ENCODE measurements around the gene OSBP2.
A peak's percentile ranks its signal among the peaks of the same experiment; 100 is the strongest.
"Not testable (repeated sequence)": the region's sequence is repeated elsewhere in the genome, so short reads cannot be mapped to it uniquely, and the experiment has no call there.

The OSBP2 gene

DNA sequence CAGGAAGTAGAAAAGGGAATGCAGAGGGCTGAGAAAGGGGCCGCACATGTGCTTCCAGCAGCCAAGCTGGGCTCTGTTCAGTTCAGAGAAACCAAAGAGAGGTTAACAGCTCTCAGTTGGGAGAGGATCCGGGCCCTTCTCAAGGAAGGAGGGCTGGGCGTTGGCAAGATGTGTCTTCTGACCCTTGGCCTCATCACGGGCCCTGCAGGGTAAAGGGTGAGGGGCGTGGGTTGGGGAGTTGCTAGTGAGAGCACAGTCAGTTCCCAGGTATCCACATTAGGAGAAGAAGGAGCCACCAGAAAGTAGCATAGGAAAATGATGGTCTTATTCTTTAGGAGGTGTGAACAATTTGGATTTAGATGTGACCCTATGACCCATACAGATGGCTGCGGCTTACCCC is 73.0 kb downstream of the OSBP2 start:
- no peak for DNase-seq

DNA sequence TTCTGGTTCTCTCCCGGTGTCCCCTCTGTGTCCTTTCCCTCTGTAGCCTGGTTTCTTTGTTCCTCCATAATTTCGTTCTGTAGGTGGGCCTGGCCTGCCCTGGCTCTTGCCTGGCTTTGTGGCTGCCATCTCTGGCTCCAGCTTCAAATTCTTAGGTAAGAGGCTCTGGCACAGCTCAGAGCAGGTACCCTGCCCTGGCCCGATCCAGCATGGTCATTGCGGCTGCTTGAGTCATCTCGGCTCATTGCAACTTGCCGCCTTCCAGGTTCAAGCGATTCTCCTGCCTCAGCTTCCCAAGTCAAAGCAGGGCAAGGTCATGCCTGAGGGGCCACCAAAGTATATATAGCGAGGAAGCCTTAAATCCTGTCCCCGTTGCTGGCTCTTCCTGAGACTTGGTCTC is 76.0 kb downstream of the OSBP2 start:
- no peak for DNase-seq

DNA sequence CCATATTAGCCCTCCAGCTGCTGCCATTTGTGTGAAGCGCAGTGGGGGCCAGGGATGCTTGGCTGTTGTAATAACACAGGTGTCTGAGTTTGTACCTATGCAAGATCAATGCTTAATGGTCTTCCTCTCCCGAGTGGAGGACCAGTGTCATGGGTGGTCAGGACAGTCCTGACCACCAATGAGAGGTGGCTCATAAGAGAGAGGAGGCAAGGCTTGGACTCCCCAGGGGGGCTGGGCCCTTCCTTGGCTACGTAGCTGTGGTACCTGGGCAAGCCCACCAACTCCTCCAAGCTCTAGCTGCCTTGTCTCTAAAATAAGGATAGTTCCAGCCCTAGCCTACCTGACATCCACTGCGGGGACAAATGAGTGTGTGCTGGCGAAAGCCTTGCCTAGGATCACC is 79.2 kb downstream of the OSBP2 start:
- DNase-seq: no peak

DNA sequence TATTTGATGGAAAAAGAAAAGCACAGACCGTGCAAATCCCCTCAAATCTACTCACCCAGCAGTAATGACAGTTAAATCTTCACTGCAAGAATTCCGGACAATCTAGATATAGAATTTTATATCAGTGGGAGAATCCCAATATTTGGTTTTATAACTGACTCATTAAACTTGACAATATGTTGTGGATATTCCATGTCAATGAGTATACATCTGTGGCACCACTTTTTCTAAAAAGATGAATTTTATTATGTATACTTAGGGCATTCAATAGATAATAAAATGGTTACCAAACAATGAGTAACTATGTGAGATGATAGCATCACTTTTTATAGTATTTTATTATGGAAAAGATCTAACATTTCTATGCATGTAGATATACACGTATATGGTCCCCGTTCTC is 79.9 kb downstream of the OSBP2 start:
- no peak for DNase-seq

DNA sequence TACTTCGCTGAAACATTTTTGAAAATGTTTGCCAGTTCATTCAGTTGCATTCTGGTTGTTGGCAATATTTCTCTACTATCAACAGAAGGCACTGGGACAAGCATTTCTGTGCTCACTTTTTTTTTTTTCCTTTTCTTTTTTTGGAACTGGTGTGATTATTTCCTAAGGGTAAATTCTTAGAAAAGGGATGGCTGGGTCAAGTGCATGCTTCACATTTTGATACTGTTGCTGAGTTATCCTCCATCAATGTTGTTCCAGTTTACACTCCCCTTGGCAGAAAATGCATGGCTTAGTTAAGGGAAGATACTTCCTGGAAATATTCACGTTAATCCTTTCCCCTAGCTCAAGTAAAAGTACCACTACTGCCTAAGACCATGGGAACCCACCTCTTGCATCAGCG is 81.8 kb downstream of the OSBP2 start:
- no peak for DNase-seq

DNA sequence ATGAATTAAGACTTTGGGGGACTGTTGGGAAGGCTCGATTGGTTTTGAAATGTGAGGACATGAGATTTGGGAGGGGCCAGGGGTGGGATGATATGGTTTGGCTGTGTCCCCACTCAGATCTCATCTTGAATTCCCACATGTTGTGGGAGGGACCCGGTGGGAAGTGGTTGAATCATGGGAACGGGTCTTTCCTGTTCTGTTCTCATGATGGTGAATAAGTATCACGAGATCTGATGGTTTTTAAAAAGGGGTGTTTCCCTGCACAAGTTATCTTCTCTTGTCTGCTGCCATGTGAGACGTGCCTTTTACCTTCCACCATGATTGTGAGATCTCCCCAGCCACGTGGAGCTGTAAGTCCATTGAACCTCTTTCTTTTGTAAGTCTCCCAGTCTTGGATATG is 82.5 kb downstream of the OSBP2 start:
- not testable (repeated sequence) for DNase-seq

DNA sequence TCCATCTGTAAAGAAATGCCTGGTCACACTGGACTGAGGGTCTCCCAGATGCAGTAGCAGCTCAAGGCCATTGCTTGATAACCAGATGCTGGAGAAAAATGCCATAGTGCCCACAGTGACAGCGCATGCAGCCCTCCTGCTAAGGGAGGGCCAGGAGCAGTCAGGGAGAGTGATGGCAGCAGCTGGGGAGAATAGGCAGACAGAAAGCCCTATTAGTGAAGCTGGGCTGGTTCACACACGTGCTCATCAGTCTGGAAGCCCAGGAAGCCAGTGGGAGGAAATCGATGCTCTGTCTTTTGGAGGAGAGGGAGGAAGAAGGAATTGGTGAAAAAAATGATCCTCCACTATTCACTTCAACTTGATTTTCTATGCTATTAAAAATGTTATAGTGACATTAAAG is 82.9 kb downstream of the OSBP2 start:
- DNase-seq: no peak

DNA sequence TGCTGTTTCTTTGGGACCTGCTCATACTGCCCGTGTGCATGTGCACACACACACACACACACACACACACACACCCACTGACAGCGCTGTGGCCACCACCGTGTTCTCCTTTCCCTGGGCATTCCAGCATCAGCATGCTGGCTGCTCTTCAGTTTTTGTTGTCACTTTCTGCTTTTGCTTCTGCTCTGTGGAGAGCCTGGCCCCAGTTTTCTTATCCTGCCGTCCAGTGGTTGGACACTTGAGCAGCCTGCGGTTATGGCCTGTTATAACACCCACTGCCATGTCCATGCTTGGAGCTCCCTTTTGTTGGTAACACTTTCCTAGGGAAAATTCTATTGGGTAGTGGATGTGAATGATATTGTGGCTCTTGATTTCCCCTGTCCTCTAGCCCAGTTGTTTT is 83.6 kb downstream of the OSBP2 start:
- DNase-seq: no peak

DNA sequence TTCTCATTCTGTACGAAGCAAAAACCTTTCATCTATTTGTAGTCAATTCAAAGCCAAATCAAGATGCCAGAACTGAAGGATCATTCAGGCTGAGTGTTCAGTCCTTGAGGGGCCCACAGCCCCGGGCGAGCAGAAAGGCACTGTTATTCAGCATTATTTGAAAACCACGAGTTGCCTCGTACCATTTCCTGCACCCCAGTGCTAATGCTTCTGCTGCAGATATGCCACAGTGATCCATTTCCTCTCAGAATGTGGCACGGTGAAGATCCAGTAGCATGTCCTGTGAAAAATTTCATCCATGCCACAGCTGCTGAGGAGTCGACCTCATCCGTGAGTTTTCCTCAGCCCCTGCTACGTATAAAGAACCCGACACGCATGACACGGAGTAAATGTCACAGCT is 85.4 kb downstream of the OSBP2 start:
- no peak for DNase-seq

DNA sequence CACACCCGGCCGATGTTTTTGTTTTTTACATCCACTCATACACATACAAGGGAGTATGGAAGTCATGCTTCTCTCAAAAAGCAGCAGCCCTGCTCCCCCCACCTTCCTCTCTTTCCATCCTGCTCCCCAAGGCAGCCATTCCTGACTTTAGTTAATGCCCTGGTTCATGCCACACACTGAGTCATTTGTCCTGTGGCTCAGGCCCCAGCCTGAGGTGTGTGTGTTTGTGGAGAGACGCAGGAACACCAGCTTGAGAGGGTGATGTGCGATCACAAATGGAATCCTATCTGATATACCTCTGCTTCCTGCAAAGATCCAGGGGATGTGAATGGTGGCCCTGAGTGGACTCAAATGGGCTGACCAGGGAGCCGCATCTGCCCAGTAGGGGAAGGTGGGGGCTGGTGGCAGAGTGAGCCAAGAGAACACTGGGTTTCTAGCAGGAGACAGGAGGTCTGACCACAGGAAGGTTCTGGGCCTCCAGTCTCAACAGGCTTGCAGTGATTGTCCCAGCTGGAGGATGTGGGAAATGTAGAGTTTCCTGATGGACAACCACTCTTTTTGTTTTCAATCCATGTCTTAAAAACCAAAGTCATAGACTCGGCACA is 86.7 kb downstream of the OSBP2 start:
- no peak for DNase-seq

DNA sequence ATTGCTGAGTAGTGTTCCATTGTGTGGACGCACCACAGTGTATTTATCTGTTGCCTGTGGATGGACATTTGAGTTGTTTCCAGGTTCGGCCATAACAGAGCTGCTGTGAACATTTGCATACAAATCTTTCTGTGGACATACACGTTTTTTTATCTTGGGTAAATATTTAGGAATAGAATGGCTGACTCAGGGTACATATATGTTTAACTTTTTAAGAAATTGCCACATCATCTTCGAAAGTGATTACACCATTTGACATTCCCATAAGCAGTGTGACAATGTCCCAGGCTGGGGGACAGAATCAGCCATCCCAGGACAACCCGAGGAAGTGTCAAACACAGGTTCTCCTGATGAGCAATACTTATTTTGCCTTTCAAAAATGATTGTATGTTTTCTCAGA is 87.9 kb downstream of the OSBP2 start:
- no peak for DNase-seq

DNA sequence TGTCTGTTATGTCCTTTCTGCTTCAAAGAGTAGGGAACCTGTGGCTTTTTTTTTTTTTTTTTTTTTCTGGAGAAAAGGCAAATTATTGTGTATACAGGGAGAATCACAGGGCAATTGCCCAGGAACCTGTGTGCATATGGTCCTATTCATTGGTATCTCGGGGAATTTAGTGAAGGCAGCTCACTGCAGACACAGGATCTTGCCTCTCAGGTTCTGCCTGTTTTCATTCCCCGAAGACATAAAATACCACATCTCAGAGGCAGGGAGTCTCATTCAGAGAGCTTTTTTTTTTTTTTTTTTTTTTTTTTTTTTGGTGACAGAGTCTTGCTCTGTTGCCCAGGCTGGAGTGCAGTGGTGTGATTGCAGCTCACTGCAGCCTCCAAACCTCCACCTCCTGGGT is 88.3 kb downstream of the OSBP2 start:
- no peak for DNase-seq

DNA sequence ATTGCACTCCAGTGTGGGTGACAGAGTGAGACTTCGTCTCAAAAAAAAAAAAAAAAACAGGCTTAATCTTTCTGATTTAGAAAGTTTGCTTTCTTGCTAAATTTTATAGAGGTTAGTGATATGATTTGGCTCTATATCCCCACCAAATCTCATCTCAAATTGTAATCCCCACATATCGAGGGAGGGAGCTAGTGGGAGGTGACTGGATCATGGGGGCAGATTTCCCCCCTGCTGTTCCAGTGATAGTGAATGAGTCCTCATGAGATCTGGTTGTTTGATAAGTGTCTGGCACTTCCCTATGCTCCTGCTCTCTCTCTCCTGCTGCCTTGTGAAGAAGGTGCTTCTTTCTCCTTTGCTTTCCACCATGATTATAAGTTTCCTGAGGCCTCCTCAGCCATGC is 90.9 kb downstream of the OSBP2 start:
- DNase-seq: no peak

DNA sequence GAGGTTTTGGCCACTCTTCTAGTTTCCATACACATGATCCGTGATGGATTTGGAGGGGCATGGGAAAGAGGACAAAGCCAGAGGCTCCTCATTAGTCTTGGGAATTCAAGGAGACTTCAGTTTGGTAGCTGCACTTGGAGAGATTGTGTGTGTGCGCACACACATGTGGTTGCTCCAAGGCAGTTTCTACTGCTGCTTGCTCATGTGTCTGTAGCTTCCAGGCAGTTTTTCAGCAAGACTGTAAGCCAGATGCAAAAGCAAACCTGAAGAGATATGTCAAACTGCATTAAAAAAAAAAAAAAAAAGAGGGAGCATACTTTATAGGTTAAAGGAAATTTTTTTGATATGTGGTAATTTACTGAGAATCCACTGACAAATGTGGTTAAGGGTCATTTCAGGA is 95.7 kb downstream of the OSBP2 start:
- DNase-seq: no peak

DNA sequence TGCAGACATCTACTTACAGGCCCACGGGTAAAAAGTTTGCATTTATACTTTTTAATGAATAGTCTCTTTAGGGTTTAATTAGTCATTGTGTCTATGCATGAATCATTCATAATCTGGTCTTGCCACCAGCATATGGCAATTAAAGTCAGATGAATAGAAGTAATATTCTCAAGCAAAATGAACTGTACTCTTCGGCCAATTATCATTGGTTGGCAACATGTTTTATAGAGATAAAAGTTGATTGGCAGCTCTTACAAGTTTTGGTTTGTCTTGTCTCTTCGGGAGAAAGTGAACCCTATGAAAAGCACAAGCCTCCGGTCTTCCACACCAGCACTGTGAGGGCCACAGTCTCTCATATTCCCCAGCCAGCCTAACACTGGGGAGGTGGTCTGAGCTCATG is 97.8 kb downstream of the OSBP2 start:
- peak; percentile 10 for DNase-seq

DNA sequence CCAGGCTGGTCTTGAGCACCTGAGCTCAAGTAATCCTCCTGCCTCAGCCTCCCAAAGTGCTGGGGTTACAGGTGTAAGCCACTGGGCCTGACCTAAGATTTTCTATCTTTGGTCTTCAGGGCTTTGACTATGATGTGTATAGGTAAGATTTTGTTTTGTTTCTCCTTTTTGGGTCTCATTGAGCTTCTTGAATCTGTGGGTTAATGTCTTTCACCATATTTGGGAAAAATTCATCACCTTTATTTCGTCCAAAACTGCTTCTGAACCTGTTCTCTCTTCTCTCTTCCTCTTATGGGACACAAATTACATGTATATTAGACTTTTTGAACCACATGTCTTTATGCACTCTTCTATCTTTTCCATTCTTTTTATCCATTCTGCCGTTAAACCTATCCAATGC is 100.4 kb downstream of the OSBP2 start:
- no peak for DNase-seq

DNA sequence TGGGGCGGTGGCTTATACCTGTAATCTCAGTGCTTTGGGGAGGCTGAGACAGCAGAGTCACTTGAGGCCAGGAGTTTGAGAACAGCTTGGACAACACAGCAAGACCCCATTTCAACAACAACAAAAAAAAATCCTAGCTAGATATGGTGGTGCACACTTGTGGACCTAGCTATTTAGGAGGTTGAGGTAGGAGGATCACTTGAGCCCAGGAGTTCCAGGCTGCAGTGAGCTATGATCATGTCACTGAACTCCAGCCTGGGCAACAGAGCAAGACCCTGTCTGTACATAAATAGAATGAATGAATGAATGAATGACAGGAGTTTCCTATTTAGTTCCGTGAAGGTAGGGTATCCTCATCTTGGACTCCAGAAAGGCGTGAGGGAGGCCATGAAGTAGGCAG is 107.0 kb downstream of the OSBP2 start:
- DNase-seq: no peak

DNA sequence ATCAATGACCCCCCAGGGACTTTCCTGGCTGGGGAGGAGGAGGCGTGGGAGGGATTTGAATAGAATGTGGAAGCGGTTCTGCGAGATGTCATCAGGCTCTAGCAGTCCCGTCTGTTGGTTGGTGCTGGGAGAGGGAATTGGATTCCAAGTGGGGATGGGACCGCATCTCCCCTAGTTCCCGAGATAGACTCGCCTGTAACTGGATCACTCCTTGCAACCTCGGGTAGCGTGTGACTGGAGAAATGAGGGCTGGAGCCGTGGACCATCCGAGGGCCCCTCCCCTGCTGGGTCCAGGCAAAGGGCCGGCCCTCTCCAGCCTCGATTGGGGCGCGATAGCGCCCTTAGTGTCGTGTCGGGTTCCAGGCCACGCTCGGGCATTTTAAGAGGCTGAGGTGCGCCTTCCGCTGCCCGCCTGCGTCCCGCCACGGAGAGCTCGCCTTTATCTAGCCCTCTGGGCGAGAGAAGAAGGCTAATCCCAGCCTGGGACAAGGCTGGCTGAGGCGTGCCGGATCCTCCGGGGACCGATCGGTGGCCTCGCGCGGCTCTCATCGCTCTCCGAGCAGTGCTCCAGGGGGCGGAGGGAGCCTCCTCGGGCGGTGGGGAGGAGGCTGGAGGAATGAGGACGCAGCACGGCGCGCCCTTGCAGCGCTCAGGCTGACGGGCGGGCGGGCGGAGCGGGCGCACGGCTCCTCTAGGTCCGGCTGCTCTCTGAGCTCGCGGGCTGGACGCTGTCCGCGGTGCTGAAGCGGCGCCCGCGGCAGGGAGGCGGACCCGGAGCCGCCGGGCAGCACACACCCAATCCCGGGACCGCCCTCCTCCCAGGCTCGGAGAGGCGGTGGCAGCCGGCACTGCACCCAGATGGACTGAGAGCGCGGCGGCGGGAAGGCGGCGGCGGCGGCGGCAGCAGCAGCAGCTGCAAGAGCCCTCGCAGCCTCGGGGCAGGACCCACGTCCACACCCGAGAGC is 107.8 kb downstream of the OSBP2 start:
- peak; percentile 49 for DNase-seq

DNA sequence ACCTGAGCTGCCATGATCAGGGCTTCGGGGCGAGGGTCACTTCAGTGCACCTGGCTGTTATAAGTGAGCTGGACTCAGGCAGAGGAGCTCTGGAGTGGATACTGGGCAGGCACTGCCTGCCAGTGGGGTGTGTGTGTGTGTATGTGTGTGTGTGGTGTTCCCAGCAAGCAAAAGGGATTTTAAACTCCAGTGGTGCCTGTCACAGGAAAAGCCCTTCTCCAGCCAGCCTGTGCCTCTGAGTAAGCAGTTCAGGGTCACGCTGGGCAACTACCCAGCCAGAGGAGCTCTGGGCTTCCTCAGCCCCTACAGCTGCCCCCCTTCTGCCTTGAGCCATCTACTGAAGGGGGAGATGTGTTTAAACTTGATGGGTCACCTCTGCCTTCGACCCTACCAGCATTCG is 109.0 kb downstream of the OSBP2 start:
- no peak for DNase-seq

DNA sequence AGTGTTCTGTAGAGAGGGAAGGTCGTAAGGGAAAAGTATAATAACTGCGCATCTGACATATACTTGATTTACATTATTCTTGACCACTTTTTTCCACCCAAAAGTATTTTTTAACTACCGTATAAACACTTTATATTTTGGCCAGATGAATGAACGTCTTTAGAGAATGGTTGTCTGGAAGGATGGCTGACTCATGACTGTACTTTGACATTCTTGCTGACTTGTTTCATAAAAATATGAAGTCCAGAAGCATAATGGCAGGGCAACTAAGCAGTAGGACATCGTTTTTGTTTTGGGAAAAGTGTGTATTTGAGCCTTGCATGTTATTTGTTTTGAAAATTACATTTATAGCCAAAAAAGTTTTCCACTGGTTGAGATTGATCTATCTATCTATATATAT is 110.0 kb downstream of the OSBP2 start:
- no peak for DNase-seq

DNA sequence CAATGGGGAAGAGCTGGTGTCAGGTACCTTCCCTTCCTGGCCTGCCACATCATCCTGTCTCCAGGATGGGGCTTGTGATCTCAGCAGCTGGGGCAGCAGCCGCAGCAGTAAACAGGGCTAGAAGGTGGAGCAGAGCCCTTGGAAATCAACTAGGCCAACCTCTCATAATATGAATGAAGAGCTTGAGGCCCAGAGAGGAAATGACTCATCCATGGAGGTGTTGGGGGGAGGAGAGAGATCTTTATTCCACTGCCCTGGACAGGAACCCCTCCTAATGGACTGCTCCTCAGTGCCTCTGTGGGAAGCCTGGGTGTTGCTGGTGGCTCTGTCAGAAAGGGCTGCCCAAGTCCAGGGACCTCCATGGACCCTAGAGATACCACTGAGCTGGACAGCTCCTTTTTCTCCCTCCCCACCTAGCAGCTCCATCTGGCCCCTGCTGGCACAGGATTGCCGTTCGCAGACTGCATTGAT is 111.8 kb downstream of the OSBP2 start:
- DNase-seq: peak; percentile 73

DNA sequence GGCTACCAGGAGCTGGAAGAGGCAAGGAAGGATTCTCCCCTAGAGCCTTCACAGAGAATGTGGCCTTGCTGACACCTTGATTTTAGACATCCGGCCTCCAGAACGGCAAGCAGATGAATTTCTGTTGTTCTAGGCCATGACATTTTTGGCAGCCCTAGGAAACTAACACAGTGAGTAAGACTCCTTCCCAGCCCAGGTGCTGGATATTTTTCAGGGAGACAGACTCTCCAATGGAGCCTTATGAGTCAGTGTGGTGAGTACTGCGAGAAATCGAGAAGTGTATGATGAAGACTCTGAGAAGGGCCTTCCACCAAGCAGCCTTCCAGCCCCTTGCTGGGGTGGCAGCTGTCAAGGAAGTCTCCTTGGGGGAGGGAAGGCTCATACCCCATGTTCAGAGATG is 114.4 kb downstream of the OSBP2 start:
- DNase-seq: no peak

DNA sequence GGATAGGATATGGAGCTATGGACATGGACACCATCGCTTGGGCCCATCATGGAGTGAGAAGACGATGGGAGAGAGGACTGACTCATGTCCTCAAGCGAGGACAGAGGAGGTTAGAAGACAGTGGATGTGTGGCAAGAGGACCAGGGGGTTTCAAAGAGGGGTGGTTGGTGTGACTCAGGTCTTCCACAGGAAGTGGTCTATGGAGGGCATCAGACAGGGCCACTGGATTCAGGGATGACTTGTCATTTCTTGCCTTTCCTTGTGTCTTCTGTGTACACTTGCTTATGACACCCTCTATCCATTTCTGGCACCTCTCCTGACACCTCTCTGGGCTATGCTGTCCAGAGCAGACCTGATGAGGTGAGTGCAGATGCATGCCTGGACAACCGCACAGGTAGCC is 115.4 kb downstream of the OSBP2 start:
- no peak for DNase-seq

DNA sequence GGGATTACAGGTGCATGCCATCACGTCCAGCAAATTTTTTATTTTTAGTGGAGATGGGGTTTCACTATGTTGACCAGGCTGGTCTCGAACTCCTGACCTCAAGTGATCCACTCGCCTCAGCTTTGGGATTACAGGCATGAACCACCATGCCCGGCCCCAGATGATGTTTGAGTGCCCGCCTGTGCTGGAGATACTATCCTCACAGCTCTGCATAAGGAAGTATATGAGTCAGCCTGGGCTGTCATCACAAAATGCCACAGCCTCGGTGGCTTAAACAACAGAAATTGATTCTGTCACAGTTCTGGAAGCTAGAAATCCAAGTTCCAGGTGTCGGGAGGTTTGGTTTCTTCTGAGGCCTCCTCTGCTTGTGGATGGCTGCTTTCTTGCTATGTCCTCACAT is 119.3 kb downstream of the OSBP2 start:
- no peak for DNase-seq

DNA sequence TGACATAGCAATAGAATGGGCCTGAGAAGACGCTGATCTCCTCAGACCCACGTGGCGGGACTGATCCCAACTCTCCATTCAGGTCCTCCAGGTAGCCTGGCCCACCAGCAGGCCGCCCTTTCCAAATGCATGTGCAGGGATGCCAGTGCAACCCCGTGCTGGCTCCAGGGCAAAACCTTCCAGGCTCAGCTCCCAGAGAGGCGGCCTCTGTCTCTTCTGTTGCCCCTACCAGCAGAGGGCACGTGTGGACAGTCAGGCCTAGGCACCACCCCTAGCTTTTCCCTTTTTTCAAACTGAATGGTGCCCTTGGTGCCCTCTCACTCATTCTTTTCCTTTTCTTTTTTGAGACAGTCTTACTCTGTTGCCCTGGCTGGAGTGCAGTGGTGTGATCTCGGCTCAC is 121.7 kb downstream of the OSBP2 start:
- DNase-seq: no peak
